GM12878 (cell line): Measurements from ENCODE around the gene PRKAG3. TPM values are rescaled to one million over a fixed set of nuclear protein-coding genes. Genes with fewer than 3 reads are reported as not detected.

Experiments used
- ATAC-seq: fragments of 200-7000 bp; cut with Tn5 transposase; 3 replicates; pipeline ENCODE4 v1.9.1; 2020; ENCODE audit warnings: mild to moderate bottlenecking, moderate library complexity
- BruUV-seq: library from RNA; stranded (reverse); fragments of 400-500 nt; replicated peaks from 2 replicates; lab custom pipeline; 2021; lab: Mats Ljungman, UMichigan
- CTCF ChIA-PET: fragments of 300-600 bp; sonication (Branson Sonifier 250); formaldehyde crosslinking; extraction: SDS; loops from one replicate; lab custom pipeline; 2021; ENCODE audit warnings: inconsistent platforms; lab: Yijun Ruan, JAX
- POLR2A ChIA-PET: fragments of 350-600 bp; formaldehyde crosslinking; extraction: SDS; loops from one replicate; lab custom pipeline; 2021; ENCODE audit warnings: inconsistent platforms; lab: Charles Lee
- RAD21 ChIA-PET: fragments of 300-600 bp; sonication (Branson Sonifier 250); formaldehyde crosslinking; loops from one replicate; lab custom pipeline; 2023; ENCODE audit warnings: antibody characterized with exemption; ENCODE audit not compliant: unreplicated experiment; lab: Charles Lee
- SMC1A ChIA-PET: fragments of 300-600 bp; sonication (Branson Sonifier 250); formaldehyde crosslinking; loops from one replicate; lab custom pipeline; 2023; ENCODE audit not compliant: unreplicated experiment, uncharacterized antibody; lab: Charles Lee
- DNase-seq: peaks from one replicate; pipeline ENCODE4 v3.0.0-alpha.2; 2011; ENCODE audit warnings: low read depth, low spot score
- FAIRE-seq: peaks from 3 replicates; lab custom pipeline; 2011; peaks lifted over from hg19 to GRCh38; lab: Jason Lieb, UNC
- H2AFZ ChIP-seq: 2 replicates; pipeline ENCODE4 v1.6.0; 2011; ENCODE audit warnings: low read depth, low read length, control low read depth; ENCODE audit not compliant: control insufficient read depth
- H3K27ac ChIP-seq: 2 replicates; pipeline ENCODE4 v1.5.1; 2011; ENCODE audit warnings: control low read depth; ENCODE audit not compliant: control insufficient read depth, insufficient read depth
- H3K27me3 ChIP-seq, 2 experiments: replicated peaks in 1 of 2; 2 replicates each; pipeline versions ENCODE4 v1.6.0 to v1.6.1; 2011; ENCODE audit warnings: low read length in 1 of 2; ENCODE audit not compliant: control insufficient read depth in 2 of 2, insufficient read depth in 2 of 2
- H3K36me3 ChIP-seq, 2 experiments: 2 replicates each; pipeline ENCODE4 v1.5.1; 2011; ENCODE audit warnings: low read length in 1 of 2; ENCODE audit not compliant: control insufficient read depth in 2 of 2, insufficient read depth in 2 of 2
- H3K4me1 ChIP-seq: 2 replicates; pipeline ENCODE4 v1.6.1; 2011; ENCODE audit warnings: mild to moderate bottlenecking, low read length, moderate library complexity, mixed read lengths; ENCODE audit not compliant: control insufficient read depth, insufficient read depth
- H3K4me2 ChIP-seq: 2 replicates; pipeline ENCODE4 v1.6.0; 2011; ENCODE audit warnings: control low read depth; ENCODE audit not compliant: control insufficient read depth, insufficient read depth
- H3K4me3 ChIP-seq: fragments of 200-600 bp; sonication (generic); 2 replicates; pipeline ENCODE4 v1.5.1; 2016
- H3K79me2 ChIP-seq: 2 replicates; pipeline ENCODE4 v1.6.0; 2011; ENCODE audit warnings: low read length; ENCODE audit not compliant: control insufficient read depth, insufficient read depth
- H3K9ac ChIP-seq: 2 replicates; pipeline ENCODE4 v1.8.0; 2011; ENCODE audit warnings: low read length, control low read depth, mixed read lengths; ENCODE audit not compliant: control insufficient read depth, insufficient read depth
- H3K9me3 ChIP-seq: replicated peaks from 3 replicates; pipeline ENCODE4 v1.5.1; 2011; ENCODE audit warnings: mild to moderate bottlenecking, low read length; ENCODE audit not compliant: control insufficient read depth, insufficient read depth
- H4K20me1 ChIP-seq: 2 replicates; pipeline ENCODE4 v1.6.0; 2011; ENCODE audit not compliant: control insufficient read depth, insufficient read depth
- BMI1 ChIP-seq: fragments of 450-650 bp; IDR thresholded peaks from 2 replicates; pipeline ENCODE4 v1.6.1; 2016; ENCODE audit warnings: mild to moderate bottlenecking, moderate library complexity, borderline replicate concordance
- BRCA1 ChIP-seq: IDR thresholded peaks from 2 replicates; pipeline ENCODE4 v1.6.1; 2011; ENCODE audit warnings: low read depth, low read length, improper control_type of control experiment
- EGR1 ChIP-seq, 2 experiments: IDR thresholded peaks; 1 replicate in 1 of 2; 2 replicates in 1 of 2; pipeline ENCODE4 v1.6.1; 2011 to 2012; ENCODE audit warnings: low read depth in 2 of 2, low read length in 2 of 2, borderline replicate concordance in 1 of 2, mild to moderate bottlenecking in 1 of 2, moderate library complexity in 1 of 2
- GABPA ChIP-seq: IDR thresholded peaks from 2 replicates; pipeline ENCODE4 v1.6.1; 2014; ENCODE audit warnings: antibody characterized with exemption, low read depth, mild to moderate bottlenecking, inconsistent platforms
- GATAD2B ChIP-seq: fragments of 450-650 bp; conservative IDR thresholded peaks from 2 replicates; pipeline ENCODE4 v1.6.1; 2017; ENCODE audit warnings: low read depth, mild to moderate bottlenecking, moderate library complexity
- JUNB ChIP-seq: IDR thresholded peaks from 2 replicates; pipeline ENCODE4 v1.6.1; 2016; ENCODE audit warnings: antibody characterized with exemption, mild to moderate bottlenecking
- MYB ChIP-seq: fragments of 150-350 bp; IDR thresholded peaks from 2 replicates; pipeline ENCODE4 v1.6.1; 2014; ENCODE audit warnings: mild to moderate bottlenecking, low read depth, low read length, borderline replicate concordance
- RUNX3 ChIP-seq: IDR thresholded peaks from 2 replicates; pipeline ENCODE4 v1.6.1; 2012; ENCODE audit warnings: low read length, inconsistent platforms
- TAF1 ChIP-seq: IDR thresholded peaks from 2 replicates; pipeline ENCODE4 v1.6.1; 2011; ENCODE audit warnings: mild to moderate bottlenecking, low read depth, low read length, borderline replicate concordance
- TARDBP ChIP-seq: IDR thresholded peaks from 2 replicates; pipeline ENCODE4 v1.6.1; 2016; ENCODE audit warnings: borderline replicate concordance
- TCF12 ChIP-seq: IDR thresholded peaks from 2 replicates; pipeline ENCODE4 v1.6.1; 2011; ENCODE audit warnings: low read depth, mild to moderate bottlenecking, low read length
- WGBS: methylation state at CpG from one replicate; pipeline ENCODE4 v1.1.6; 2016; ENCODE audit warnings: low lambda C conversion rate; ENCODE audit not compliant: insufficient replicate concordance, insufficient coverage; ENCODE audit errors: missing lambda C conversion rate; 5-methylcytosine and 5-hydroxymethylcytosine counted together
- in situ Hi-C: fragments of 300-500 bp; cut with MboI; formaldehyde crosslinking; loops from 9 replicates; pipeline ENCODE4 v1.14.3; 2018; ENCODE audit warnings: mixed read lengths
- intact Hi-C: fragments of 100-400 bp; cut with micrococcal nuclease; formaldehyde crosslinking; loops from one replicate; pipeline ENCODE4 v1.14.2; 2022; ENCODE audit not compliant: unreplicated experiment
- polyA plus RNA-seq, 11 experiments: library from polyadenylated mRNA; depleted of rRNA in 4 of 11; unstranded in 6 of 11; stranded (reverse) in 5 of 11; fragments of >200 nt; fragmentation: Nextera tagmentation in 4 of 11; fragmentation: Illumina TruSeq in 1 of 11; extraction: Ambion mirVana in 4 of 11; extraction: Trizol in 1 of 11; gene quantifications; 1 replicate in 1 of 11; 2 replicates in 10 of 11; pipeline versions ENCODE4 v1.2.1 to v1.2.3, GENCODE V29; 2011 to 2016; ENCODE audit warnings: inconsistent platforms in 2 of 11, missing spikeins in 2 of 11, low read depth in 1 of 11
- total RNA-seq, 4 experiments: library from RNA; depleted of rRNA in 3 of 4; stranded (reverse); fragments of >200 nt in 3 of 4; fragmentation: Illumina TruSeq in 1 of 4; extraction: Trizol in 1 of 4; gene quantifications; 2 replicates each; pipeline versions ENCODE4 v1.2.1 to v1.2.3, GENCODE V29; 2013 to 2021
- TF ChIP-seq, protein P1 (sequence below): fragments of 450-650 bp; IDR thresholded peaks from 2 replicates; pipeline ENCODE4 v1.6.1; 2017; ENCODE audit warnings: borderline replicate concordance
- TF ChIP-seq, protein P2 (sequence below): IDR thresholded peaks from 2 replicates; pipeline ENCODE4 v1.6.1; 2012; ENCODE audit warnings: improper control_type of control experiment, low read depth, low read length; ENCODE audit not compliant: insufficient replicate concordance

Gene PRKAG3
- total and polyA plus RNA-seq, 10 of the 15 experiments (the other 5 are each of a cell fraction or from before 2014, with no cell fraction given): 0.04 to 0.12 (median 0.06) TPM; not detected in 7

DNA sequence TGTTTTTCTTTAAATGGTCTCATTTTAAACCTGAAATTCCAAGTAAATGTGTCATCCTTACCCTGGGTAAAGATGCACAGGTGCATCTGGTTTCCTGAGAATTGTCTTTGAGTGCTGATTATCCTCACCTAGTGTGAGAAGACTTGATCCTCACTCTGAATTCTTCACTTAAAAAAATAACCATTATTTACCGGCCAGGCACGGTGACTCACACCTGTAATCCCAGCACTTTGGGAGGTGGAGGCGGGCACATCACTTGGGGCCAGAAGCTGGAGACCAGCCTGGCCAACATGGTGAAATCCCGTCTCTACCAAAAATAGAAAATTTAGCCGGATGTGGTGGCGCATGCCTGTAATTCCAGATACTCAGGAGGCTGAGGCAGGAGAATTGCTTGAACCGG is 18.1 kb upstream of the PRKAG3 start:
- no peak for DNase-seq
- BruUV-seq: no TSS peak
- Histone ChIP-seq H3K36me3 (no peaks in the 10 kb centered on the region), H3K27me3 (peaks cover 2 to 12% of the 10 kb centered on the region in 2 experiments), H3K4me3 (no peak overlapping the region), H3K4me2 (no peak overlapping the region), H3K27ac (no peak overlapping the region)
- WGBS: 68% methylated on average over 7 of the region's 7 CpGs
- CTCF ChIA-PET: interaction anchor here (1.0 to 7.2 kb wide), 5 partner anchors 49 to 270 kb away, joined by 3 to 95 read pairs (median 4); no protein-coding TSS in a partner anchor
- no peak for ATAC-seq
- no peak for FAIRE-seq
- SMC1A ChIA-PET: interaction anchor here (0.9 to 4.9 kb wide), 3 partner anchors 26 to 195 kb away, joined by 4 to 26 read pairs (median 25); partner anchors contain the start of genes BCS1L and ZNF142
- TF ChIP-seq RUNX3 (no peak), JUNB (no peak), TAF1 (no peak), BRCA1 (no peak), EGR1 (IDR thresholded peaks at IDR 0.05; ENCODE audit: borderline replicate concordance in 1 of 2, low read depth in 2 of 2, low read length in 2 of 2) (no peak), GATAD2B (no peak), BMI1 (no peak), GABPA (no peak), MYB (no peak), TARDBP (no peak), TCF12 (no peak)
- TF ChIP-seq, protein P1, sequence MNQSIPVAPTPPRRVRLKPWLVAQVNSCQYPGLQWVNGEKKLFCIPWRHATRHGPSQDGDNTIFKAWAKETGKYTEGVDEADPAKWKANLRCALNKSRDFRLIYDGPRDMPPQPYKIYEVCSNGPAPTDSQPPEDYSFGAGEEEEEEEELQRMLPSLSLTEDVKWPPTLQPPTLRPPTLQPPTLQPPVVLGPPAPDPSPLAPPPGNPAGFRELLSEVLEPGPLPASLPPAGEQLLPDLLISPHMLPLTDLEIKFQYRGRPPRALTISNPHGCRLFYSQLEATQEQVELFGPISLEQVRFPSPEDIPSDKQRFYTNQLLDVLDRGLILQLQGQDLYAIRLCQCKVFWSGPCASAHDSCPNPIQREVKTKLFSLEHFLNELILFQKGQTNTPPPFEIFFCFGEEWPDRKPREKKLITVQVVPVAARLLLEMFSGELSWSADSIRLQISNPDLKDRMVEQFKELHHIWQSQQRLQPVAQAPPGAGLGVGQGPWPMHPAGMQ: no peak
- TF ChIP-seq, protein P2, sequence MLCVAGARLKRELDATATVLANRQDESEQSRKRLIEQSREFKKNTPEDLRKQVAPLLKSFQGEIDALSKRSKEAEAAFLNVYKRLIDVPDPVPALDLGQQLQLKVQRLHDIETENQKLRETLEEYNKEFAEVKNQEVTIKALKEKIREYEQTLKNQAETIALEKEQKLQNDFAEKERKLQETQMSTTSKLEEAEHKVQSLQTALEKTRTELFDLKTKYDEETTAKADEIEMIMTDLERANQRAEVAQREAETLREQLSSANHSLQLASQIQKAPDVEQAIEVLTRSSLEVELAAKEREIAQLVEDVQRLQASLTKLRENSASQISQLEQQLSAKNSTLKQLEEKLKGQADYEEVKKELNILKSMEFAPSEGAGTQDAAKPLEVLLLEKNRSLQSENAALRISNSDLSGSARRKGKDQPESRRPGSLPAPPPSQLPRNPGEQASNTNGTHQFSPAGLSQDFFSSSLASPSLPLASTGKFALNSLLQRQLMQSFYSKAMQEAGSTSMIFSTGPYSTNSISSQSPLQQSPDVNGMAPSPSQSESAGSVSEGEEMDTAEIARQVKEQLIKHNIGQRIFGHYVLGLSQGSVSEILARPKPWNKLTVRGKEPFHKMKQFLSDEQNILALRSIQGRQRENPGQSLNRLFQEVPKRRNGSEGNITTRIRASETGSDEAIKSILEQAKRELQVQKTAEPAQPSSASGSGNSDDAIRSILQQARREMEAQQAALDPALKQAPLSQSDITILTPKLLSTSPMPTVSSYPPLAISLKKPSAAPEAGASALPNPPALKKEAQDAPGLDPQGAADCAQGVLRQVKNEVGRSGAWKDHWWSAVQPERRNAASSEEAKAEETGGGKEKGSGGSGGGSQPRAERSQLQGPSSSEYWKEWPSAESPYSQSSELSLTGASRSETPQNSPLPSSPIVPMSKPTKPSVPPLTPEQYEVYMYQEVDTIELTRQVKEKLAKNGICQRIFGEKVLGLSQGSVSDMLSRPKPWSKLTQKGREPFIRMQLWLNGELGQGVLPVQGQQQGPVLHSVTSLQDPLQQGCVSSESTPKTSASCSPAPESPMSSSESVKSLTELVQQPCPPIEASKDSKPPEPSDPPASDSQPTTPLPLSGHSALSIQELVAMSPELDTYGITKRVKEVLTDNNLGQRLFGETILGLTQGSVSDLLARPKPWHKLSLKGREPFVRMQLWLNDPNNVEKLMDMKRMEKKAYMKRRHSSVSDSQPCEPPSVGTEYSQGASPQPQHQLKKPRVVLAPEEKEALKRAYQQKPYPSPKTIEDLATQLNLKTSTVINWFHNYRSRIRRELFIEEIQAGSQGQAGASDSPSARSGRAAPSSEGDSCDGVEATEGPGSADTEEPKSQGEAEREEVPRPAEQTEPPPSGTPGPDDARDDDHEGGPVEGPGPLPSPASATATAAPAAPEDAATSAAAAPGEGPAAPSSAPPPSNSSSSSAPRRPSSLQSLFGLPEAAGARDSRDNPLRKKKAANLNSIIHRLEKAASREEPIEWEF: no peak
- TF ChIP-seq, all 136 proteins: peak for 0
- no peaks in the 10 kb centered on the region for H4K20me1 ChIP-seq
- in situ Hi-C loops: loop anchor here (5.0 to 10.0 kb wide), 2 partner anchors 187 to 445 kb away; no protein-coding TSS in a partner anchor
- intact Hi-C loops: loop anchor here (5.0 kb wide), 3 partner anchors 133 to 547 kb away; no protein-coding TSS in a partner anchor
- ChIA-PET RAD21 (interaction anchor here (1.2 to 3.2 kb wide), 4 partner anchors 48 to 270 kb away, joined by 3 to 16 read pairs (median 9); partner anchors contain the start of genes BCS1L, TTLL4 and ZNF142), POLR2A (interaction anchor here (0.7 kb wide), 1 partner anchor 39 kb away, joined by 4 read pairs; no protein-coding TSS in a partner anchor)
- no peaks in the 10 kb centered on the region; the same call in 2 of the 3 replicates for H3K9me3 ChIP-seq
- H3K79me2 ChIP-seq: no peaks in the 10 kb centered on the region
- no peak overlapping the region for H3K9ac ChIP-seq
- H3K4me1 ChIP-seq: no peaks in the 10 kb centered on the region
- H2AFZ ChIP-seq: no peak overlapping the region
